Measurements from ENCODE around the gene RRAS2.

The RRAS2 gene

GRCh38 chr11:14251754-14252153, 107.2 kb downstream of the RRAS2 start:
- peaks cover 10% of the 10 kb centered on the region for H3K27me3 ChIP-seq (ENCODE audit: insufficient read depth, low read length)
- no peaks in the 10 kb centered on the region for H3K9me3 ChIP-seq (ENCODE audit: low read length)
- no peak overlapping the region for H2AFZ ChIP-seq (ENCODE audit: low read depth, low read length)
- no peak overlapping the region for H3K4me3 ChIP-seq (ENCODE audit: low read length)
- H3K36me3 ChIP-seq (ENCODE audit: insufficient read depth, low read length) = no peaks in the 10 kb centered on the region
- H3K4me1 ChIP-seq (ENCODE audit: insufficient read depth, low read length) = peaks cover 16% of the 10 kb centered on the region

GRCh38 chr11:14249121-14249963, 109.6 kb downstream of the RRAS2 start:
- Histone ChIP-seq H3K9me3 (ENCODE audit: low read length) (no peaks in the 10 kb centered on the region), H3K36me3 (ENCODE audit: insufficient read depth, low read length) (no peaks in the 10 kb centered on the region), H3K4me3 (ENCODE audit: low read length) (no peak overlapping the region), H3K27me3 (ENCODE audit: insufficient read depth, low read length) (peaks cover 10% of the 10 kb centered on the region), H2AFZ (ENCODE audit: low read depth, low read length) (no peak overlapping the region), H3K4me1 (ENCODE audit: insufficient read depth, low read length) (peaks cover 16% of the 10 kb centered on the region)

DNA sequence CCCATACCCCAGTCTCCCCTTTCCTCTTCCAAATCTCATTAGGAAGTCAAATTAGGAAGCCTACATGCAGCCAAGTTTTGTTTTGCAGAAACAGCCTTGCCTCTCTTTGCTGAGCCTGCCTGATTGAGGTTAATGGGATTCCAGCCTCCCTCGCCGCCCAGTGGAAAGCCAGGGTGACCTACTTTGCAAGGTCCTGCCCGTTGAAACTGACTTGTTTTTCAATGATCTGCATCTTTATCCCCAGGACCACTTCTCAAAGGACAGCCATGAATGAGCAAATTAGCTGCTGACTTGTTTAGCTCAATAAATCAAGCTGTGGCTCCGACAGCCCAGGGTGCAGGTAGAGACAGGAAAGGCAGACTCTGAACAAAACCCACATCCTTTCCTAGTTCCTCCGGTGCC, 110.4 kb downstream of the RRAS2 start:
- H3K4me1 ChIP-seq (ENCODE audit: insufficient read depth, low read length) = peaks cover 16% of the 10 kb centered on the region
- H3K9me3 ChIP-seq (ENCODE audit: low read length) = no peaks in the 10 kb centered on the region
- H3K27me3 ChIP-seq (ENCODE audit: insufficient read depth, low read length) = peaks cover 10% of the 10 kb centered on the region
- no peaks in the 10 kb centered on the region for H3K36me3 ChIP-seq (ENCODE audit: insufficient read depth, low read length)
- H3K4me3 ChIP-seq (ENCODE audit: low read length) = no peak overlapping the region
- H2AFZ ChIP-seq (ENCODE audit: low read depth, low read length) = no peak overlapping the region

GRCh38 chr11:14245444-14245843, 113.5 kb downstream of the RRAS2 start:
- no peaks in the 10 kb centered on the region for H3K36me3 ChIP-seq (ENCODE audit: insufficient read depth, low read length)
- H2AFZ ChIP-seq (ENCODE audit: low read depth, low read length) = no peak overlapping the region
- no peak overlapping the region for H3K4me3 ChIP-seq (ENCODE audit: low read length)
- H3K9me3 ChIP-seq (ENCODE audit: low read length) = no peaks in the 10 kb centered on the region
- no peaks in the 10 kb centered on the region for H3K27me3 ChIP-seq (ENCODE audit: insufficient read depth, low read length)
- H3K4me1 ChIP-seq (ENCODE audit: insufficient read depth, low read length) = peaks cover 22% of the 10 kb centered on the region

GRCh38 chr11:14244926-14245325, 114.1 kb downstream of the RRAS2 start:
- no peaks in the 10 kb centered on the region for H3K9me3 ChIP-seq (ENCODE audit: low read length)
- peaks cover 22% of the 10 kb centered on the region for H3K4me1 ChIP-seq (ENCODE audit: insufficient read depth, low read length)
- no peak overlapping the region for H3K4me3 ChIP-seq (ENCODE audit: low read length)
- H2AFZ ChIP-seq (ENCODE audit: low read depth, low read length) = no peak overlapping the region
- no peaks in the 10 kb centered on the region for H3K27me3 ChIP-seq (ENCODE audit: insufficient read depth, low read length)
- H3K36me3 ChIP-seq (ENCODE audit: insufficient read depth, low read length) = no peaks in the 10 kb centered on the region

DNA sequence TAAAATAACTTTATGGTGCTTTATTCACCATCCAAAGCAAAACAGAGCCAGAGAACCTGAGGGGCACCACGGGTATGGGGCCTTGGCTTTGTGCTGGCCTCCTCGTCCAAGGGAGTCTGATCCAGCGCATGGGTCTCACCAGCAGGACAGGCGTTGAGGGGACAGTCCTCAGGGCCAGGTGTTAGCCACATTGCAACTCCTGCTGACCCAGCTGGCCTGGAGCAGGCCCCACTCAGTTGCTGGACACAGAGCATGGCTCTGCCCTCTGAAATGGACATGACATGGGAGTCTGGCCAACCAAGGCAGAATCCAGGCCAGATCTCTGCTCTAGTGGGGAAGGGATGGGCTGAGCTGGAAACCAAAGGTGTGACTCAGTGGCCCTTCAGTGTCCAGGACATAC, 116.2 kb downstream of the RRAS2 start:
- Histone ChIP-seq H3K4me3 (ENCODE audit: low read length) (no peak overlapping the region), H2AFZ (ENCODE audit: low read depth, low read length) (no peak overlapping the region), H3K36me3 (ENCODE audit: insufficient read depth, low read length) (no peaks in the 10 kb centered on the region), H3K4me1 (ENCODE audit: insufficient read depth, low read length) (peaks cover 7% of the 10 kb centered on the region), H3K27me3 (ENCODE audit: insufficient read depth, low read length) (peaks cover 7% of the 10 kb centered on the region), H3K9me3 (ENCODE audit: low read length) (no peaks in the 10 kb centered on the region)

DNA sequence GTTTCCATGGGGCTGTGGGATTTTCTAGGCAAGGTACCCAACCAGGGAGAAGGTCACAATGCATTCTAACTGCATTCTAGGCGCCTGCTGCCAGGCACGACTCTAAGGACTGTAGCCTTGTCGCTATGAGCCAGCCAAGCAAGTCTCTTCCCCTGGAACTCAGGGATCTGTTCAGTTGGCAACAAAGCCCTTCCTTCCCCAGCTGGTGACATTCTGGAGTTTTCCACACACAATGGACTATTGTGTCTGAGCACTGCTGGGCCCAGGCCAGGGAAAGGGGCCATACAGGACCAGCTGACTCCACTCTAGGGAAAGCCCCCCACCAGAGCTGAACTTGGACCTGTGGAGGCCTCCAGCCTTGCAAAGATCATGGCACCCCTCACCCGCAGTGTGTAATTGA, 116.8 kb downstream of the RRAS2 start:
- H2AFZ ChIP-seq (ENCODE audit: low read depth, low read length) = no peak overlapping the region
- H3K4me1 ChIP-seq (ENCODE audit: insufficient read depth, low read length) = peaks cover 6% of the 10 kb centered on the region
- no peaks in the 10 kb centered on the region for H3K9me3 ChIP-seq (ENCODE audit: low read length)
- peaks cover 7% of the 10 kb centered on the region for H3K27me3 ChIP-seq (ENCODE audit: insufficient read depth, low read length)
- no peak overlapping the region for H3K4me3 ChIP-seq (ENCODE audit: low read length)
- H3K36me3 ChIP-seq (ENCODE audit: insufficient read depth, low read length) = no peaks in the 10 kb centered on the region

DNA sequence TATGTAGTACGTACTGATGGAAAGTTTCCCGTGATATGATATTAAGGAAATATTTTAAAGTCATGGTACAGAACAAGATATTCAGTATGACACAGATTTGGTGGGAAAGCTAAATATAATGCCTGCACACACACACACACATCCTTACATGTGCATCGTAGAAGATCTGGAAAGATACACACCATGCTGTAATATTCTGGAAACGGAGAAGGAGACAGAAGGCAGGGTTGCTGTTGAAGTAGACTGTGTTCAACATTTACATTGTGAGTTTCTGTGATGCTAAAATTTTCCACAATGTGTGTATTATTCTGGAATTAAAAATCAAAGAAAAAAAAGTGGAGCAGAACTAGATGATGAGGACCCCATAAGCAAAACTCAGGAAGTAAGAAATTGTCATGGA, 118.0 kb downstream of the RRAS2 start:
- peaks cover 6% of the 10 kb centered on the region for H3K4me1 ChIP-seq (ENCODE audit: insufficient read depth, low read length)
- H3K9me3 ChIP-seq (ENCODE audit: low read length) = no peaks in the 10 kb centered on the region
- no peaks in the 10 kb centered on the region for H3K36me3 ChIP-seq (ENCODE audit: insufficient read depth, low read length)
- H3K27me3 ChIP-seq (ENCODE audit: insufficient read depth, low read length) = peaks cover 9% of the 10 kb centered on the region
- no peak overlapping the region for H2AFZ ChIP-seq (ENCODE audit: low read depth, low read length)
- no peak overlapping the region for H3K4me3 ChIP-seq (ENCODE audit: low read length)

- H3K27me3 ChIP-seq (ENCODE audit: insufficient read depth, low read length) = peaks cover 9% of the 10 kb centered on the region
- H3K4me1 ChIP-seq (ENCODE audit: insufficient read depth, low read length) = peaks cover 6% of the 10 kb centered on the region
- H2AFZ ChIP-seq (ENCODE audit: low read depth, low read length) = no peak overlapping the region
- H3K4me3 ChIP-seq (ENCODE audit: low read length) = no peak overlapping the region
- H3K36me3 ChIP-seq (ENCODE audit: insufficient read depth, low read length) = no peaks in the 10 kb centered on the region
- H3K9me3 ChIP-seq (ENCODE audit: low read length) = no peaks in the 10 kb centered on the region
Observed at GRCh38 chr11:14240221-14240620, 118.8 kb downstream of the RRAS2 start.

DNA sequence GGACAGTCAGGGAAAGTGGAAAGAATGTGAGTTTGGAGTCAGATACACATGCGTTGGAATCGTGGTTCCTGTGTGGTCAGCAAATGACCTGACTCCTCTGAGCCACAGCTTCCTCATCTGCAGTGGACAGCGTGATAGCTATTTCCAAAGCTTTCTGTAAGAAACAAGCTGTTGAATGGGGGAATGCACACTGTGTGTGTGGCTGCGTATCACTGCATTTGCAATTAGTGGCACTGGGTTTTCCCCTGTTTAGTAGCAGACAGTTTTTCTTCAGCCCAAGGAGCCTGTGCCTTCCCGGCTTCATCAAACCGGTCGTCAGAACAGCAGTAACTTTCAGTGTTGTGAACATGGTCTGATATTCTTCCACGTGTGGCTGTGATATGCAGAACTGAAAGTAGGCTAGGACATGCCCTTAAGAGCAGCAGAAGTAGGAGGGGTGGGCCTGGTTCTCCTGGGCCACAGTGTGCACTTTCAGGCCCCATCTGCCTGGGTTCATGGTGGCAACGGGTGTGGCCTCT, 121.5 kb downstream of the RRAS2 start:
- Histone ChIP-seq H3K9me3 (ENCODE audit: low read length) (no peaks in the 10 kb centered on the region), H2AFZ (ENCODE audit: low read depth, low read length) (no peak overlapping the region), H3K4me1 (ENCODE audit: insufficient read depth, low read length) (peaks cover 6% of the 10 kb centered on the region), H3K27me3 (ENCODE audit: insufficient read depth, low read length) (peaks cover 9% of the 10 kb centered on the region), H3K4me3 (ENCODE audit: low read length) (no peak overlapping the region), H3K36me3 (ENCODE audit: insufficient read depth, low read length) (no peaks in the 10 kb centered on the region)

DNA sequence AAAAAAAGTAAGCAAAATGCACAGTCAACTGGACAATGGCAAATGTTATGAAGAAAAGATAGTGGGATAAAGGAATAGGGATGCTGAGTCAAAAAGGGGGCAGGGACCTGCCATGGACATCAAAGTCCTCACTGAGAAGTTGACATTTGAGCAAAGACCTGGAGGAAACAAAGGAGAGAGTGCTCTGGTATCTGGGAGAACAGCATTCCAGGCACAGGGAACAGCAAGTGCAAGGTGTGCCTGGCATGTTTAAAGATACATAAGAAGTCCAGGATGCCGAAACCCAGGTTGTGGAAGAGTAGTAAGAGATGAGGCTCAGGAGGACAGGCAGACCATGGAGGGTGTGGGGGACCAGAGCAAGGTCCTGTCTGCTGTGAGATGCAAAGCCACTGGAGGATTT, 123.3 kb downstream of the RRAS2 start:
- H3K36me3 ChIP-seq (ENCODE audit: insufficient read depth, low read length) = no peaks in the 10 kb centered on the region
- H3K4me3 ChIP-seq (ENCODE audit: low read length) = no peak overlapping the region
- peaks cover 9% of the 10 kb centered on the region for H3K27me3 ChIP-seq (ENCODE audit: insufficient read depth, low read length)
- no peak overlapping the region for H2AFZ ChIP-seq (ENCODE audit: low read depth, low read length)
- no peaks in the 10 kb centered on the region for H3K9me3 ChIP-seq (ENCODE audit: low read length)
- H3K4me1 ChIP-seq (ENCODE audit: insufficient read depth, low read length) = no peaks in the 10 kb centered on the region

DNA sequence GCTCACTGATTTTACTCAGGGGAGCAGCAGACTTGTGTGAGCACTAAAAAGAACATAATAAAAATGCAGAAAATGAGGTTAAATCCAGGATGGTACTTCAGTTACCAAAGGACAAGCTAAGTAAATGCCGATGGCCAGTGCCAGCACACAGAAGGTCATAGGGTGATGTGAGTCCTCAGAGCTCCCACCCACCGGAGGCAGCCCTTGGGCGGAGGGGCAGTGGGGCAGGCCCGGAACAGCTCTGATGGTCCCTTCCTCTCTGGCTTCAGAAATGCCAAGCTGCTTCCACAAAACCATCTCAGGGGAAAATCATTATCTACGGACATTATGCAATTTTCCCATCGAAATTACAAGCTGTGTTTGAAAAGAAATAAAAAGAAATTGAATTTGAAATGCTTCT, 124.5 kb downstream of the RRAS2 start:
- Histone ChIP-seq H3K36me3 (ENCODE audit: insufficient read depth, low read length) (no peaks in the 10 kb centered on the region), H3K4me3 (ENCODE audit: low read length) (no peak overlapping the region), H3K9me3 (ENCODE audit: low read length) (no peaks in the 10 kb centered on the region), H2AFZ (ENCODE audit: low read depth, low read length) (no peak overlapping the region), H3K27me3 (ENCODE audit: insufficient read depth, low read length) (peaks cover 18% of the 10 kb centered on the region), H3K4me1 (ENCODE audit: insufficient read depth, low read length) (no peaks in the 10 kb centered on the region)

GRCh38 chr11:14232652-14233051, 126.3 kb downstream of the RRAS2 start:
- Histone ChIP-seq H3K4me1 (ENCODE audit: insufficient read depth, low read length) (no peaks in the 10 kb centered on the region), H2AFZ (ENCODE audit: low read depth, low read length) (no peak overlapping the region), H3K4me3 (ENCODE audit: low read length) (no peak overlapping the region), H3K9me3 (ENCODE audit: low read length) (no peaks in the 10 kb centered on the region), H3K36me3 (ENCODE audit: insufficient read depth, low read length) (no peaks in the 10 kb centered on the region), H3K27me3 (ENCODE audit: insufficient read depth, low read length) (peaks cover 19% of the 10 kb centered on the region)

- Histone ChIP-seq H3K4me3 (ENCODE audit: low read length) (no peak overlapping the region), H3K9me3 (ENCODE audit: low read length) (no peaks in the 10 kb centered on the region), H2AFZ (ENCODE audit: low read depth, low read length) (no peak overlapping the region), H3K4me1 (ENCODE audit: insufficient read depth, low read length) (no peaks in the 10 kb centered on the region), H3K36me3 (ENCODE audit: insufficient read depth, low read length) (no peaks in the 10 kb centered on the region), H3K27me3 (ENCODE audit: insufficient read depth, low read length) (peaks cover 17% of the 10 kb centered on the region)
Observed at GRCh38 chr11:14230407-14230806, 128.6 kb downstream of the RRAS2 start.

Measured in neuron (in vitro differentiated cells).